ENCODE measurements around the gene EVA1B. TPM values are rescaled to one million over a fixed set of nuclear protein-coding genes. Genes with fewer than 3 reads are reported as not detected.

The EVA1B gene
- total and polyA plus RNA-seq, 12 donors = 17.6 to 185 (median 92.3) TPM; not detected in 1

- H3K9me3 ChIP-seq (replicated peaks in 1 of 3) = no peaks in the 10 kb centered on the region
- H3K27me3 ChIP-seq = no peaks in the 10 kb centered on the region
- TF ChIP-seq POLR2A (IDR thresholded peaks at IDR 0.05) (no peak), CTCF (IDR thresholded peaks at IDR 0.05) (no peak)
- peaks cover 0 to 49% of the 10 kb centered on the region in 2 donors for H3K36me3 ChIP-seq (replicated peaks in 1 of 2)
- no peak overlapping the region for H3K4me3 ChIP-seq
- peaks cover 5 to 21% of the 10 kb centered on the region in 2 donors for H3K4me1 ChIP-seq (replicated peaks in 1 of 2)
- intact Hi-C loops (cut with DNase I) = no loop called here
- 92 to 98% (median 94%) methylated on average over 6 to 8 of the region's 8 CpGs for WGBS, 4 donors
- H3K27ac ChIP-seq = no peak overlapping the region
- DNase-seq = no peak
Measured at GRCh38 chr1:36346741-36347370, 23.4 kb upstream of the EVA1B start.

- Histone ChIP-seq H3K4me1 (replicated peaks in 1 of 2) (peaks cover 9 to 13% of the 10 kb centered on the region in 2 donors), H3K9me3 (replicated peaks in 1 of 3) (no peaks in the 10 kb centered on the region), H3K27me3 (no peaks in the 10 kb centered on the region), H3K27ac (no peak overlapping the region), H3K4me3 (no peak overlapping the region), H3K36me3 (replicated peaks in 1 of 2) (peaks cover 0 to 49% of the 10 kb centered on the region in 2 donors)
- TF ChIP-seq POLR2A (IDR thresholded peaks at IDR 0.05) (no peak), CTCF (IDR thresholded peaks at IDR 0.05) (no peak)
- 85 to 100% (median 89%) methylated on average over 3 to 7 of the region's 7 CpGs for WGBS, 4 donors
- DNase-seq = no peak
- intact Hi-C loops (cut with DNase I) = no loop called here
Measured at GRCh38 chr1:36345353-36345752, 21.9 kb upstream of the EVA1B start.

- 83 to 99% (median 95%) methylated on average over 3 to 8 of the region's 8 CpGs for WGBS, 4 donors
- Histone ChIP-seq H3K4me3 (no peak overlapping the region), H3K27me3 (no peaks in the 10 kb centered on the region), H3K36me3 (replicated peaks in 1 of 2) (peaks cover 0 to 49% of the 10 kb centered on the region in 2 donors), H3K4me1 (replicated peaks in 1 of 2) (peaks cover 15 to 19% of the 10 kb centered on the region in 2 donors), H3K27ac (no peak overlapping the region), H3K9me3 (replicated peaks in 1 of 3) (no peaks in the 10 kb centered on the region)
- TF ChIP-seq CTCF (IDR thresholded peaks at IDR 0.05) = no peak
- TF ChIP-seq POLR2A (IDR thresholded peaks at IDR 0.05) = no peak
- intact Hi-C loops (cut with DNase I) = loop anchor here (5.0 kb wide), 2 partner anchors 73 to 78 kb away; no protein-coding TSS in a partner anchor
- no peak for DNase-seq
Measured at GRCh38 chr1:36344395-36344680, 20.9 kb upstream of the EVA1B start.

- H3K4me1 ChIP-seq (replicated peaks in 1 of 2) = peaks cover 19 to 24% of the 10 kb centered on the region in 2 donors
- H3K27ac ChIP-seq = peak overlapping the region in 2 of 5 donors; percentile 64 to 65
- TF ChIP-seq CTCF (IDR thresholded peaks at IDR 0.05) (no peak), POLR2A (IDR thresholded peaks at IDR 0.05) (no peak)
- intact Hi-C loops (cut with DNase I) = loop anchor here (5.0 kb wide), 2 partner anchors 73 to 78 kb away; no protein-coding TSS in a partner anchor
- no peaks in the 10 kb centered on the region for H3K9me3 ChIP-seq (replicated peaks in 1 of 3)
- no peak for DNase-seq
- WGBS, 4 donors = 85 to 95% (median 89%) methylated on average over 10 to 24 of the region's 24 CpGs
- H3K27me3 ChIP-seq = no peaks in the 10 kb centered on the region
- H3K36me3 ChIP-seq (replicated peaks in 1 of 2) = peaks cover 0 to 49% of the 10 kb centered on the region in 2 donors
- no peak overlapping the region for H3K4me3 ChIP-seq
Measured at GRCh38 chr1:36343651-36344394, 20.4 kb upstream of the EVA1B start.

Measured in adrenal gland (tissue), 12 donors.